Measurements from ENCODE around the gene OBSCN.

DNA sequence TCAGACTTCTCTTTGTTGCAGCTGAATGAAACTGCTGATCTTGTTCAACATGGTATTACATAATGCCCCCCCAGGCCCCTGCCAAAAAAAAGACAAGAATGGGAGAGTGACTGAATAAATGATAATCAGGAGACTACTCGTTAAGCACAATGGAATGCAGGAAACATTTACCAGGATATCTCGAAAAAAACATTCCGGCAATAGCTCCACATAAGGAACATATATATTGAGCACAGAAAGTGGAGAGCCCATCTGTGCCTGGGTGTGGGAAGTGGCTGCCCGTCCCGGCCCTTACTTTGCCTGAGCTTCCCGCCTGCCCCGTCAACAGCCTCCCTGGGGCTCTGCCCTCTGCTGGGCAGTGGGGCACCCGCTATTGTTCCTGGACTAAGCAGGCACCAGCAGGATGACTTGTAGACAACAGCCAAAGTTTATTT is 185.4 kb downstream of the OBSCN start:
- TF ChIP-seq CTCF (IDR thresholded peaks at IDR 0.05; ENCODE audit: low read length): peak; percentile 44
- no peak for TF ChIP-seq EZH2 (IDR thresholded peaks at IDR 0.05; ENCODE audit: borderline replicate concordance, low read length)
